GM12872 (cell line): ENCODE measurements around the gene NTM.

Source experiments
- CTCF ChIP-seq: IDR thresholded peaks from 3 replicates; pipeline ENCODE4 v1.5.1; 2011; ENCODE audit warnings: low read depth, mild to moderate bottlenecking, low read length, moderate library complexity; ENCODE audit not compliant: insufficient read depth

NTM gene

DNA sequence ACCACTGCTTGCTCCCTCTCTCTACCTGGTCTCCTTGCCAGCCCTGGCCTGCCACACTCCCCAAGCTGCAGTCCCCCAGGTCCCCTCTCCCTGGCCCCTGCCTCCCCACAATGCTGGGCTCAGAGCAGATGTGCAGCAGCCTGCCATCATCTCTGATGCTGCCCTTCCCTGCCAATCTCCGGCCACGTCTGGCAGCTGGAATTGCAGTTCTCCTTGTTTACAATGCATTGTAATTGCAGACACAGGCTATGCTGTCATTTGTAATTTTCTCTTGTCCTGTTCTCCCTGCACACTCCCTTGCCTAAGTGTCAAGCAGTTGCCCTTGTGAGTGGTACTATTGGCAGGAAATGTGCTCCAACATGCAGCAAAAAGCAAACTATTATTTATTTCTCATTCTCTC, 222.3 kb downstream of the NTM start:
- TF ChIP-seq CTCF = no peak

DNA sequence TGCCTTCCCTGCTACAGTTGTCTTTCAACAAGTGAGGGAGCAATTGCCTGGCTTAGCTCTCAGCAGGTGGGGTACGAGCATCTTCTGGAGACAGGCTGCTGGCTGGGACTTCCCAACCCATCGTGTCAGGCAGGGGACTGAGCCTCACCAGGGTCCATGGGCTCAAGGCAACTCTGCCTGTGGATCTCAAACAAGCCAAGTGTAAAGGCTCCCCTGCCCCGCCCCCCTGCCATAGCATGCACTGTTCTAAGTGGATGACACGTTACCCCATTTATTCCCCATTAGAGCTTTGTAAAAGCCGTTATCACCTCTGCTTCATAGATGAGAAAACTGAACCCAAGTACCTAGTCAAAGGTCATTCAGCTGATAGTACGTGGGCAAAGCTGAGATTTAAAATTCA, 222.9 kb downstream of the NTM start:
- TF ChIP-seq CTCF = no peak

- TF ChIP-seq CTCF = no peak
These were observed 225.4 kb downstream of the NTM start for GRCh38 chr11:131595797-131596196.

GRCh38 chr11:131597890-131598289, 227.5 kb downstream of the NTM start:
- TF ChIP-seq CTCF = no peak

DNA sequence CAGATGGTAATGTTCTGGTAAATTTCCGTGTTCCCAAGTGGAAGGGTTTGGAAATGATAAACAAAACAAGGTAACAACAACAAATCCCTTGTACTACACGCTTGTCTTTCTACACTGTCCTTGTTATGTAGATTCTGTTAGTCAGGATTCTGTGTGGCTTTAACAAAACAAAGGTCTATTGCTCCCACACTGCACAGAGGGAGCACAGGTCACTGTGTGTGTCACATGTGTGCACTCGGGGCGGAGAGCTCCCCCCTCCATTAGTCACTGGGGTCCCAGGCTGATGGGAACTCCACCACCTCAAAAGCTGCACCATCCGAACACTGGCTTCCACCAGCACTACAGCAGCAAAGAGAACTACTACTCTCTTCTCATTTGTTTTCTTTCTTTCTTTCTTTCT, 227.9 kb downstream of the NTM start:
- no peak for TF ChIP-seq CTCF

DNA sequence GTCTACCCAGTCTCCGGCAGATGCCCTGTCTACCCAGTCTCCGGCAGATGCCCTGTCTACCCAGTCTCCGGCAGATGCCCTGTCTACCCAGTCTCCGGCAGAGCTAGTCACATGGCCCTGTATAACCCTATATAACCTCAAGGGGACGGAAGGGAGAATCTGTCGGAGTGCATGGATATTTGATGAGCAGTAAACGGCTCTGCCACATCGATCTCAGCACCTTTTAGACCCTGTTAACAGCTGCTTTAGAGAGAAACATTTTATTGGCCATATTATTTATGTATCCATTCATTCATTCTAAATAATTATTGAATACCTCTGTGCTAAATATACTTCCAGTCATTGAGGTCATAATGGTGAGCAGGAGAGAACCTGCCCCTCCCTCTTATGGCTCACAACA, 228.9 kb downstream of the NTM start:
- no peak for TF ChIP-seq CTCF

GRCh38 chr11:131600628-131601027, 230.2 kb downstream of the NTM start:
- TF ChIP-seq CTCF = no peak

GRCh38 chr11:131601586-131601985, 231.2 kb downstream of the NTM start:
- no peak for TF ChIP-seq CTCF
